Measurements from ENCODE around the gene CLCA1. TPM values are rescaled to one million over a fixed set of nuclear protein-coding genes. Genes with fewer than 3 reads are reported as not detected.

CLCA1 gene
- total RNA-seq, 4 donors from 2014 or later = not detected

DNA sequence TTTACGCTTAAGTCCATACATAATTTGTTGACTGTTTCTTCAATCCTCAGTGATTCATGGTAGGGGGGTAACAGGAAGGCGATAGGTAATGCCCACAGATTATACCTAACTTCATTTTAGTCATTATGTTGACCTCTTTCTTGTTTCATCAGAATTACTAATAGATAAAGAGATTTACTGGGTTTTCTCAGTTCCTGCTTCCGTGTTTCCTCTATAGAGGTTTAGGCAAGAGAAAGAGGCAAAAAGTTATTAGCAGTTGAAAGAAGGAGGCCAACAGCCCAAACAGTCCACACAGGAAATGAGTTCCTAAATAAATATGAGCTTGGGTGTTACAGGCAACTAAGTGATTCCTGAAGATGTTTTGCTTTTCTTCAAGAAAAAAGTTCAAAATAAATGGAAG lies 17.9 kb upstream of the CLCA1 start:
- intact Hi-C loops (cut with DNase I; ENCODE audit: low total_unique reads) = no loop called here
- H3K4me3 ChIP-seq (ENCODE audit: low read depth, poor library complexity, severe bottlenecking) = no peak overlapping the region
- no peak for DNase-seq (ENCODE audit: low spot score in 2 of 2)
- TF ChIP-seq POLR2A (IDR thresholded peaks at IDR 0.05) = no peak
- TF ChIP-seq, protein P1, sequence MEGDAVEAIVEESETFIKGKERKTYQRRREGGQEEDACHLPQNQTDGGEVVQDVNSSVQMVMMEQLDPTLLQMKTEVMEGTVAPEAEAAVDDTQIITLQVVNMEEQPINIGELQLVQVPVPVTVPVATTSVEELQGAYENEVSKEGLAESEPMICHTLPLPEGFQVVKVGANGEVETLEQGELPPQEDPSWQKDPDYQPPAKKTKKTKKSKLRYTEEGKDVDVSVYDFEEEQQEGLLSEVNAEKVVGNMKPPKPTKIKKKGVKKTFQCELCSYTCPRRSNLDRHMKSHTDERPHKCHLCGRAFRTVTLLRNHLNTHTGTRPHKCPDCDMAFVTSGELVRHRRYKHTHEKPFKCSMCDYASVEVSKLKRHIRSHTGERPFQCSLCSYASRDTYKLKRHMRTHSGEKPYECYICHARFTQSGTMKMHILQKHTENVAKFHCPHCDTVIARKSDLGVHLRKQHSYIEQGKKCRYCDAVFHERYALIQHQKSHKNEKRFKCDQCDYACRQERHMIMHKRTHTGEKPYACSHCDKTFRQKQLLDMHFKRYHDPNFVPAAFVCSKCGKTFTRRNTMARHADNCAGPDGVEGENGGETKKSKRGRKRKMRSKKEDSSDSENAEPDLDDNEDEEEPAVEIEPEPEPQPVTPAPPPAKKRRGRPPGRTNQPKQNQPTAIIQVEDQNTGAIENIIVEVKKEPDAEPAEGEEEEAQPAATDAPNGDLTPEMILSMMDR (IDR thresholded peaks at IDR 0.05) = no peak
- 61 to 64% methylated on average over 3 of the region's 3 CpGs for WGBS, 2 donors

DNA sequence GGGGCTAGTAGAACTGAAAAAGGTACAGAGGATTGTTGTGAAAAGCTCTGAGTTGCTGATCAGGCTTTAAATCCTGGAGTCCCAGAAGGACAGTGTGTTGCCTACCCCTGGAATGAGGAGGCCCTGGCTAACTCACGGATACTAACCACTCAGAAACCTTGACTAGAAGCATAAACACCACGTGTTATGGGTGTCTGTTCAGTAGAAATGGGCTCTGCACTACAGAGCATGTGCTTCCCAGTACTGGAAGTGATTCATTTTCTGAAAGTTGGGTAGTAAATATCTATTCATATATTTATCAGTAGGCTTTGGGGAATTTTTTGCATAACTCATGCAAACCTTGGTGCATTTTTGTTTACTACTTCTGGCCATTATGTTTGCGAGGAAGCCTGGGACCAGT lies 15.1 kb upstream of the CLCA1 start:
- WGBS, 2 donors = 86 to 90% methylated on average over 3 of the region's 3 CpGs
- intact Hi-C loops (cut with DNase I; ENCODE audit: low total_unique reads) = no loop called here
- DNase-seq (ENCODE audit: low spot score in 2 of 2) = no peak
- TF ChIP-seq POLR2A (IDR thresholded peaks at IDR 0.05) = no peak
- TF ChIP-seq, protein P1 (IDR thresholded peaks at IDR 0.05) = no peak
- H3K4me3 ChIP-seq (ENCODE audit: low read depth, poor library complexity, severe bottlenecking) = no peak overlapping the region

DNA sequence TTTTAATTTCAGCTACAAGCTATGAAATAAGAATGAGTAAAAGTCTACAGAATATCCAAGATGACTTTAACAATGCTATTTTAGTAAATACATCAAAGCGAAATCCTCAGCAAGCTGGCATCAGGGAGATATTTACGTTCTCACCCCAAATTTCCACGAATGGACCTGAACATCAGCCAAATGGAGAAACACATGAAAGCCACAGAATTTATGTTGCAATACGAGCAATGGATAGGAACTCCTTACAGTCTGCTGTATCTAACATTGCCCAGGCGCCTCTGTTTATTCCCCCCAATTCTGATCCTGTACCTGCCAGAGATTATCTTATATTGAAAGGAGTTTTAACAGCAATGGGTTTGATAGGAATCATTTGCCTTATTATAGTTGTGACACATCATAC lies 13.7 kb upstream of the CLCA1 start:
- 75 to 76% methylated on average over 5 of the region's 5 CpGs for WGBS, 2 donors
- no peak overlapping the region for H3K4me3 ChIP-seq (ENCODE audit: low read depth, poor library complexity, severe bottlenecking)
- intact Hi-C loops (cut with DNase I; ENCODE audit: low total_unique reads) = no loop called here
- TF ChIP-seq, protein P1 (IDR thresholded peaks at IDR 0.05) = no peak
- TF ChIP-seq POLR2A (IDR thresholded peaks at IDR 0.05) = no peak
- no peak for DNase-seq (ENCODE audit: low spot score in 2 of 2)

DNA sequence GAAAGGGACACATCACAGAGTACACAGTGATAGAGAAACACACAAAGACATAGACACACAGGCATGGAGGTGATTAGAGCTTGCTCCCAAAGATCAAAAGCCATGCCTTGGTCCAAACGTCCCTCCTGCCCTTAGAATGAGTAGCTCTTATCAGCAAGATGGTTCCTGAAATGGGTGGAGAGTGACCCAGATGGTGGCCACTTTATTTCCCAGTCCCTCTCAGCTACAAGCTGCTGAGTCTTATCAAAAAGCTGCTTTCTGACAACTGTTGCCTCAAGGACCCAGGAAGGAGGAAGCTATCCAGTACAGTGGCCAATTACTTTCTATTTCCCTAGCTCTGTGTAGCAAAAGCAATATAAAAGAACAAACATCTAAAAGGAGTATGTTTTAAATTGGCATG lies 7.7 kb upstream of the CLCA1 start:
- DNase-seq (ENCODE audit: low spot score in 2 of 2) = no peak
- intact Hi-C loops (cut with DNase I; ENCODE audit: low total_unique reads) = no loop called here
- TF ChIP-seq, protein P1 (IDR thresholded peaks at IDR 0.05) = no peak
- no peak for TF ChIP-seq POLR2A (IDR thresholded peaks at IDR 0.05)
- H3K4me3 ChIP-seq (ENCODE audit: low read depth, poor library complexity, severe bottlenecking) = no peak overlapping the region
- WGBS, 2 donors = 52 to 63% methylated on average over 1 of the region's 1 CpG

DNA sequence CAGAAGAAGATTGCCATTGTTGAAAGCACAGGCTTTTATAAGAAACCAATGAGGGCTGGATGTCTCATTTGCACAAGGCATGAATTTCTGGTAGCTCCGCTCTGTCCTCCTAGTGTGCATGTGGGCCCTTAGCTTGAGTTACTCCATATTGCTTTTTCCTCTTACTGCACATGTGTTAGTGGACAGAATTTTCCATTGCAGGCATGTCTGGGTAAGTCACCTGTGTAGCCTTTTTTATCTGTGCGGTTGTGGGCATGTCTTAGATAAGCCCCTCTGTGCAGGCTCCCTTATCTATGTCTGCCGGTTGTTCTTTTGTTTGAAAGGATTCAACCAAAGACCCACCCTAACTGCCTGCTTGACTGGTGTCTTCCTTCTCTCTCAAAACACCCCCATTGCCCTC lies 7.2 kb upstream of the CLCA1 start:
- intact Hi-C loops (cut with DNase I; ENCODE audit: low total_unique reads) = no loop called here
- no peak overlapping the region for H3K4me3 ChIP-seq (ENCODE audit: low read depth, poor library complexity, severe bottlenecking)
- WGBS, 2 donors = 90 to 91% methylated on average over 3 of the region's 3 CpGs
- DNase-seq (ENCODE audit: low spot score in 2 of 2) = no peak
- TF ChIP-seq POLR2A (IDR thresholded peaks at IDR 0.05) = no peak
- TF ChIP-seq, protein P1 (IDR thresholded peaks at IDR 0.05) = no peak

DNA sequence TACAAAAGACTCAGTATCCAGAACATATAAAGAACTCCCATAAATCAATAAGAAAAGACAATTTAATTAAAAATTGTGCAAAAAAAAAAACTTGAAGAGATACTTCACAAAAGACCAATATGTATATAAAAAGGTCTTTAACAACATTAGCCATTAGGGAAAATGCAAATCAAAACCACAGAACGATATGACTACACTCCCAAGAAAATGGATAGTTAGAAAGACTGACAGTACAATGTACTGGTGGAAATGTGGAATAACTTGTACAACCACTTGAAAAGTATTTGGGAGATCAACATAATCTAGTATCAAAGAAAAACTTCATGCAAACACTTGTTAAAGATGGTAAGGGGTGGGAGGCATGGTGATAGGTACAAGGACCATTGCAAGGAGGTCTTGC lies 3.9 kb upstream of the CLCA1 start:
- H3K4me3 ChIP-seq (ENCODE audit: low read depth, poor library complexity, severe bottlenecking) = no peak overlapping the region
- intact Hi-C loops (cut with DNase I; ENCODE audit: low total_unique reads) = no loop called here
- DNase-seq (ENCODE audit: low spot score in 2 of 2) = no peak
- TF ChIP-seq POLR2A (IDR thresholded peaks at IDR 0.05) = no peak
- TF ChIP-seq, protein P1 (IDR thresholded peaks at IDR 0.05) = no peak
- WGBS, 2 donors = 54 to 64% methylated on average over 1 of the region's 1 CpG

Data from lower leg skin (tissue), 4 donors.